ENCODE measurements around the gene SNX20.

DNA sequence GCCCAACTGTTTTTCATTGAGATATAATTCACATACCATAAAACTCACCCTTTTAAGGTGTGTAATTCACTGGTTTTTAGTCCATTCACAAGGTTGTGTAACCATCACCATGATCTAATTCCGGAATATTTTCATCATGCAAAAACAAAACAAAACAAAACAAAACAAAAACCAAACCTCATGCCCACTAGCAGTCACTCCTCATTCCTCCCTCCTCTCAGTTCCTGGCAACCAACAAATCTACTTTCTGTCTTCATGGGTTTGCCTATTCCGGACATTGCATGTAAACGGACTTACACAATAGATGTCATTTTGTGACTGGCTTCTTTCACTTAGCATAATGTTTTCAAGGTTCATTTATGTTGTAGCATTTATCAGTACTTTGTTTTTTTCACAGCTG, 7.8 kb upstream of the SNX20 start:
- TF ChIP-seq, protein P1, sequence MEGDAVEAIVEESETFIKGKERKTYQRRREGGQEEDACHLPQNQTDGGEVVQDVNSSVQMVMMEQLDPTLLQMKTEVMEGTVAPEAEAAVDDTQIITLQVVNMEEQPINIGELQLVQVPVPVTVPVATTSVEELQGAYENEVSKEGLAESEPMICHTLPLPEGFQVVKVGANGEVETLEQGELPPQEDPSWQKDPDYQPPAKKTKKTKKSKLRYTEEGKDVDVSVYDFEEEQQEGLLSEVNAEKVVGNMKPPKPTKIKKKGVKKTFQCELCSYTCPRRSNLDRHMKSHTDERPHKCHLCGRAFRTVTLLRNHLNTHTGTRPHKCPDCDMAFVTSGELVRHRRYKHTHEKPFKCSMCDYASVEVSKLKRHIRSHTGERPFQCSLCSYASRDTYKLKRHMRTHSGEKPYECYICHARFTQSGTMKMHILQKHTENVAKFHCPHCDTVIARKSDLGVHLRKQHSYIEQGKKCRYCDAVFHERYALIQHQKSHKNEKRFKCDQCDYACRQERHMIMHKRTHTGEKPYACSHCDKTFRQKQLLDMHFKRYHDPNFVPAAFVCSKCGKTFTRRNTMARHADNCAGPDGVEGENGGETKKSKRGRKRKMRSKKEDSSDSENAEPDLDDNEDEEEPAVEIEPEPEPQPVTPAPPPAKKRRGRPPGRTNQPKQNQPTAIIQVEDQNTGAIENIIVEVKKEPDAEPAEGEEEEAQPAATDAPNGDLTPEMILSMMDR (IDR thresholded peaks at IDR 0.05): no peak
- TF ChIP-seq POLR2A (IDR thresholded peaks at IDR 0.05): no peak

Measured in gastroesophageal sphincter (tissue), 3 donors.